CD4-positive, alpha-beta T cell (primary cell): ENCODE results near the gene ABCA5. TPM values are rescaled to one million over a fixed set of nuclear protein-coding genes. Genes with fewer than 3 reads are reported as not detected.

ENCODE experiments used
- ATAC-seq: fragments of 200-7000 bp; cut with Tn5 transposase; one replicate; pipeline ENCODE4 v1.10.0; 2022; ENCODE audit warnings: mild to moderate bottlenecking; ENCODE audit not compliant: poor library complexity
- CTCF ChIA-PET: fragments of 350-600 bp; sonication (Branson Sonifier 250); formaldehyde crosslinking; loops from one replicate; lab custom pipeline; 2021; ENCODE audit warnings: antibody characterized with exemption, inconsistent platforms; lab: Charles Lee
- POLR2A ChIA-PET: fragments of 350-600 bp; sonication (Branson Sonifier 250); formaldehyde crosslinking; loops from one replicate; lab custom pipeline; 2021; ENCODE audit warnings: antibody characterized with exemption, inconsistent platforms; lab: Charles Lee
- DNase-seq, 14 experiments: peaks; one replicate each; pipeline ENCODE4 v3.0.0-alpha.2; 2013 to 2020; ENCODE audit warnings: mixed read lengths in 2 of 14
- H3K27ac ChIP-seq, 2 donors: one replicate each; pipeline versions ENCODE4 v1.5.1 to v1.7.0; 2013; ENCODE audit warnings: low read length in 2 of 2, low read depth in 1 of 2, mild to moderate bottlenecking in 1 of 2
- H3K27me3 ChIP-seq, 2 experiments: 1 replicate in 1 of 2; 2 replicates in 1 of 2; pipeline versions ENCODE4 v1.6.1 to v1.7.0; 2013; ENCODE audit warnings: low read length in 2 of 2, control low read depth in 1 of 2, mild to moderate bottlenecking in 1 of 2, moderate library complexity in 1 of 2; ENCODE audit not compliant: insufficient read depth in 2 of 2, control insufficient read depth in 1 of 2
- H3K36me3 ChIP-seq: one replicate; pipeline ENCODE4 v1.6.1; 2013; ENCODE audit warnings: low read length, control low read depth; ENCODE audit not compliant: insufficient read depth
- H3K4me1 ChIP-seq: one replicate; pipeline ENCODE4 v1.6.1; 2013; ENCODE audit warnings: low read length, control low read depth; ENCODE audit not compliant: insufficient read depth
- H3K4me3 ChIP-seq: one replicate; pipeline ENCODE4 v1.5.1; 2013; ENCODE audit warnings: mild to moderate bottlenecking, low read length, moderate library complexity
- H3K9me3 ChIP-seq, 2 experiments: 1 replicate in 1 of 2; 2 replicates in 1 of 2; pipeline versions ENCODE4 v1.6.1 to v1.7.0; 2013; ENCODE audit warnings: low read length in 2 of 2, mild to moderate bottlenecking in 2 of 2, control low read depth in 1 of 2, moderate library complexity in 1 of 2; ENCODE audit not compliant: control insufficient read depth in 1 of 2, insufficient read depth in 1 of 2
- H3K27ac Mint-ChIP-seq: one replicate; pipeline ENCODE4 v1.8.0; 2020; ENCODE audit warnings: mixed read lengths
- H3K27me3 Mint-ChIP-seq: one replicate; pipeline ENCODE4 v1.8.0; 2021; ENCODE audit warnings: mixed read lengths
- H3K36me3 Mint-ChIP-seq: one replicate; pipeline ENCODE4 v1.8.0; 2021; ENCODE audit warnings: low read depth, mixed read lengths
- H3K4me1 Mint-ChIP-seq: one replicate; pipeline ENCODE4 v1.8.0; 2021; ENCODE audit warnings: low read depth, mixed read lengths
- H3K4me3 Mint-ChIP-seq: one replicate; pipeline ENCODE4 v1.8.0; 2020; ENCODE audit warnings: mild to moderate bottlenecking, mixed read lengths
- H3K9me3 Mint-ChIP-seq: one replicate; pipeline ENCODE4 v1.8.0; 2020; ENCODE audit warnings: mixed read lengths
- CTCF ChIP-seq: fragments of 200-600 bp; IDR thresholded peaks from one replicate; pipeline ENCODE4 v1.8.0; 2022; ENCODE audit warnings: antibody characterized with exemption, mild to moderate bottlenecking
- intact Hi-C, 2 experiments: fragments of 100-400 bp; cut with DNase I in 1 of 2; cut with micrococcal nuclease in 1 of 2; formaldehyde crosslinking; loops; one replicate each; pipeline versions ENCODE4 v1.15.1 to v1.9.0; 2023 to 2025; cut with DNase I, micrococcal nuclease
- total RNA-seq, 174 experiments: library from RNA in 2 of 174; stranded (reverse) in 2 of 174; gene quantifications; one replicate each; pipeline ENCODE4 v1.2.3 and lab custom pipeline; 2021 to 2026

ABCA5 gene
- total RNA-seq, 2 experiments from 2014 or later, result 33.4 to 34.9 TPM

DNA sequence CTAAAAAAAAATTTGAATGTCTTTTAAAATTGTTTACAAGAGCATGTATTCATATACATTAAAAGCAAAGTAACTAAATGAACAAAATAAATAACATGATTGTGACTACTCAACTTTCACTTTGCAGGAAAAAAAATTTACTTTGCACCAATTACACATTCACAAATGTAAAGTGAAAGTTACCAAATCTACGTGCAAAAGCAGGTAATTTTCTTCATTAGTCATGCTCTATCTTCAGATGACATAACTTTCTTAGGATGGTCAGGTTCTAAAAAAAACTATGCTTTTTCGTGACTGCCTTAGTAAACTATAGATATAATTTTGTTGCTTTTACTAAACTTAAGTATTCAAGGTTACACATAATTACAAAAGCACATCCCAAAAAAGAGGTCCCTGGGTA lies 81.3 kb downstream of the ABCA5 start:
- H3K36me3 Mint-ChIP-seq, result peaks cover 40% of the 10 kb centered on the region
- Histone ChIP-seq H3K27me3 (no peaks in the 10 kb centered on the region), H3K9me3 (no peaks in the 10 kb centered on the region), H3K4me3 (no peak overlapping the region), H3K4me1 (no peaks in the 10 kb centered on the region), H3K27ac (no peak overlapping the region), H3K36me3 (no peaks in the 10 kb centered on the region)
- TF ChIP-seq CTCF, result no peak
- H3K9me3 Mint-ChIP-seq, result no peaks in the 10 kb centered on the region
- ATAC-seq, result no peak
- DNase-seq, result no peak
- no peaks in the 10 kb centered on the region for H3K27me3 Mint-ChIP-seq
- no peaks in the 10 kb centered on the region for H3K4me1 Mint-ChIP-seq
- ChIA-PET POLR2A (no interaction called here), CTCF (no interaction called here)
- intact Hi-C loops, result loop anchor here (2.0 to 5.0 kb wide), 4 partner anchors 52 to 1073 kb away; no protein-coding TSS in a partner anchor
- H3K27ac Mint-ChIP-seq, result no peak overlapping the region
- no peak overlapping the region for H3K4me3 Mint-ChIP-seq

GRCh38 chr17:69239611-69240600 lies 87.0 kb downstream of the ABCA5 start:
- H3K4me3 Mint-ChIP-seq, result no peak overlapping the region
- CTCF ChIA-PET, result no interaction called here
- H3K4me3 ChIP-seq, result no peak overlapping the region
- H3K9me3 ChIP-seq, result no peaks in the 10 kb centered on the region
- H3K27ac ChIP-seq, result no peak overlapping the region
- no peak for TF ChIP-seq CTCF
- H3K27ac Mint-ChIP-seq, result no peak overlapping the region
- H3K36me3 ChIP-seq, result no peaks in the 10 kb centered on the region
- POLR2A ChIA-PET, result no interaction called here
- H3K27me3 ChIP-seq, result no peaks in the 10 kb centered on the region
- no peaks in the 10 kb centered on the region for H3K27me3 Mint-ChIP-seq
- no peak for ATAC-seq
- H3K4me1 ChIP-seq, result no peaks in the 10 kb centered on the region
- H3K36me3 Mint-ChIP-seq, result peaks cover 34% of the 10 kb centered on the region
- intact Hi-C loops, result no loop called here
- no peaks in the 10 kb centered on the region for H3K9me3 Mint-ChIP-seq
- no peaks in the 10 kb centered on the region for H3K4me1 Mint-ChIP-seq
- DNase-seq, result no peak

- Histone ChIP-seq H3K27me3 (no peaks in the 10 kb centered on the region), H3K9me3 (peaks cover 4 to 19% of the 10 kb centered on the region in 2 experiments), H3K4me3 (no peak overlapping the region), H3K27ac (no peak overlapping the region), H3K36me3 (no peaks in the 10 kb centered on the region), H3K4me1 (no peaks in the 10 kb centered on the region)
- H3K4me1 Mint-ChIP-seq, result no peaks in the 10 kb centered on the region
- no peak overlapping the region for H3K27ac Mint-ChIP-seq
- ATAC-seq (no peak), DNase-seq (no peak)
- no peak overlapping the region for H3K4me3 Mint-ChIP-seq
- H3K27me3 Mint-ChIP-seq, result no peaks in the 10 kb centered on the region
- ChIA-PET POLR2A (no interaction called here), CTCF (no interaction called here)
- intact Hi-C loops, result no loop called here
- no peak for TF ChIP-seq CTCF
- peaks cover 8% of the 10 kb centered on the region for H3K9me3 Mint-ChIP-seq
- H3K36me3 Mint-ChIP-seq, result peaks cover 24% of the 10 kb centered on the region
These were observed 90.0 kb downstream of the ABCA5 start for GRCh38 chr17:69236946-69237345.
